ENCODE results near the gene KIAA0513.

GRCh38 chr16:85006639-85007038 is 21.0 kb upstream of the KIAA0513 start:
- TF ChIP-seq CTCF (IDR thresholded peaks at IDR 0.05) = no peak
- no peak for TF ChIP-seq POLR2A (IDR thresholded peaks at IDR 0.05)

Data from body of pancreas (tissue), 4 donors.